WTC11 (cell line): ENCODE results near the gene SCN4B. TPM values are rescaled to one million over a fixed set of nuclear protein-coding genes. Genes with fewer than 3 reads are reported as not detected.

Source experiments
- ATAC-seq: fragments of 200-7000 bp; cut with Tn5 transposase; 2 replicates; pipeline ENCODE4 v1.10.0; 2021; ENCODE audit warnings: mild to moderate bottlenecking, moderate library complexity
- CTCF ChIA-PET: fragments of 300-600 bp; sonication (Branson Sonifier 250); formaldehyde crosslinking; loops from one replicate; lab custom pipeline; 2021; ENCODE audit warnings: antibody characterized with exemption; lab: Charles Lee
- POLR2A ChIA-PET: fragments of 350-600 bp; sonication (Branson Sonifier 250); formaldehyde crosslinking; loops from one replicate; lab custom pipeline; 2021; ENCODE audit warnings: antibody characterized with exemption; lab: Charles Lee
- DNase-seq: peaks from one replicate; pipeline ENCODE4 v3.0.0; 2021; ENCODE audit warnings: low spot score
- H3K27ac Mint-ChIP-seq: 2 replicates; pipeline ENCODE4 v1.8.0; 2021; ENCODE audit warnings: mixed read lengths
- H3K27me3 Mint-ChIP-seq: 2 replicates; pipeline ENCODE4 v1.8.0; 2021; ENCODE audit warnings: low read depth, mild to moderate bottlenecking, moderate library complexity, mixed read lengths
- H3K36me3 Mint-ChIP-seq: 2 replicates; pipeline ENCODE4 v1.8.0; 2021; ENCODE audit warnings: mixed read lengths
- H3K4me1 Mint-ChIP-seq: 2 replicates; pipeline ENCODE4 v1.8.0; 2022; ENCODE audit warnings: mixed read lengths
- H3K4me3 Mint-ChIP-seq: 2 replicates; pipeline ENCODE4 v1.8.0; 2021; ENCODE audit warnings: mild to moderate bottlenecking, moderate library complexity, mixed read lengths
- H3K9me3 Mint-ChIP-seq: 2 replicates; pipeline ENCODE4 v1.8.0; 2021; ENCODE audit warnings: mixed read lengths
- ATF1 ChIP-seq: sonication (generic); formaldehyde crosslinking; IDR thresholded peaks from 2 replicates; pipeline ENCODE4 v1.8.1; 2023; ENCODE audit warnings: mild to moderate bottlenecking, moderate library complexity, missing genetic modification reagents
- ATF2 ChIP-seq: sonication (generic); formaldehyde crosslinking; IDR thresholded peaks from 2 replicates; pipeline ENCODE4 v1.8.1; 2022; ENCODE audit warnings: low read depth, missing genetic modification reagents, borderline replicate concordance
- E2F1 ChIP-seq: sonication (generic); formaldehyde crosslinking; IDR thresholded peaks from 2 replicates; pipeline ENCODE4 v1.8.0; 2022; ENCODE audit warnings: mild to moderate bottlenecking, missing genetic modification reagents
- ESRRA ChIP-seq: sonication (generic); formaldehyde crosslinking; IDR thresholded peaks from 2 replicates; pipeline ENCODE4 v1.8.1; 2022; ENCODE audit warnings: mild to moderate bottlenecking, missing genetic modification reagents, borderline replicate concordance
- FOXK1 ChIP-seq: sonication (generic); formaldehyde crosslinking; IDR thresholded peaks from 2 replicates; pipeline ENCODE4 v1.8.0; 2022; ENCODE audit warnings: mild to moderate bottlenecking, moderate library complexity, missing genetic modification reagents
- JUN ChIP-seq: sonication (generic); formaldehyde crosslinking; IDR thresholded peaks from 2 replicates; pipeline ENCODE4 v1.8.0; 2023; ENCODE audit warnings: mild to moderate bottlenecking, missing genetic modification reagents
- MAX ChIP-seq: sonication (generic); formaldehyde crosslinking; IDR thresholded peaks from 2 replicates; pipeline ENCODE4 v1.8.0; 2022; ENCODE audit warnings: mild to moderate bottlenecking, missing genetic modification reagents
- MLX ChIP-seq: sonication (generic); formaldehyde crosslinking; IDR thresholded peaks from 2 replicates; pipeline ENCODE4 v1.8.1; 2023; ENCODE audit warnings: mild to moderate bottlenecking, missing genetic modification reagents, moderate library complexity
- NFE2L1 ChIP-seq: sonication (generic); formaldehyde crosslinking; IDR thresholded peaks from 2 replicates; pipeline ENCODE4 v1.8.1; 2023; ENCODE audit warnings: missing genetic modification reagents
- NFYB ChIP-seq: sonication (generic); formaldehyde crosslinking; conservative IDR thresholded peaks from 2 replicates; pipeline ENCODE4 v1.8.0; 2022; ENCODE audit warnings: low read depth, missing genetic modification reagents
- NR2C2 ChIP-seq: sonication (generic); formaldehyde crosslinking; IDR thresholded peaks from 2 replicates; pipeline ENCODE4 v1.8.0; 2022; ENCODE audit warnings: mild to moderate bottlenecking, missing genetic modification reagents
- RELA ChIP-seq: sonication (generic); formaldehyde crosslinking; IDR thresholded peaks from 2 replicates; pipeline ENCODE4 v1.8.1; 2022; ENCODE audit warnings: missing genetic modification reagents, mild to moderate bottlenecking, borderline replicate concordance
- TCF7 ChIP-seq: sonication (generic); formaldehyde crosslinking; IDR thresholded peaks from 2 replicates; pipeline ENCODE4 v1.8.0; 2022; ENCODE audit warnings: mild to moderate bottlenecking, low read depth, missing genetic modification reagents, moderate library complexity
- TEAD1 ChIP-seq: sonication (generic); formaldehyde crosslinking; IDR thresholded peaks from 2 replicates; pipeline ENCODE4 v1.8.0; 2022; ENCODE audit warnings: mild to moderate bottlenecking, missing genetic modification reagents
- ZBTB43 ChIP-seq: sonication (generic); formaldehyde crosslinking; IDR thresholded peaks from 2 replicates; pipeline ENCODE4 v1.8.1; 2023; ENCODE audit warnings: mild to moderate bottlenecking, missing genetic modification reagents
- ZNF121 ChIP-seq: sonication (generic); formaldehyde crosslinking; IDR thresholded peaks from 2 replicates; pipeline ENCODE4 v1.8.0; 2023; ENCODE audit warnings: missing genetic modification reagents
- ZNF219 ChIP-seq: sonication (generic); formaldehyde crosslinking; IDR thresholded peaks from 2 replicates; pipeline ENCODE4 v1.8.0; 2023; ENCODE audit warnings: missing genetic modification reagents, mild to moderate bottlenecking, borderline replicate concordance
- ZNF281 ChIP-seq: sonication (generic); formaldehyde crosslinking; IDR thresholded peaks from 2 replicates; pipeline ENCODE4 v1.8.0; 2023; ENCODE audit warnings: mild to moderate bottlenecking, missing genetic modification reagents
- ZNF423 ChIP-seq: fragments of 250-450 bp; sonication (Bioruptor Pico); IDR thresholded peaks from 2 replicates; pipeline ENCODE4 v2.1.2; 2022; ENCODE audit warnings: mild to moderate bottlenecking, moderate library complexity
- total RNA-seq: library from RNA; stranded (reverse); gene quantifications from 3 replicates; pipeline ENCODE4 v1.2.3, GENCODE V29; 2021

The SCN4B gene
- total RNA-seq, 1 experiment from 2014 or later = 4.4 TPM

GRCh38 chr11:118133816-118134215 lies 18.8 kb downstream of the SCN4B start:
- CTCF ChIA-PET = interaction anchor here (0.6 to 1.3 kb wide), 3 partner anchors 37 to 892 kb away, joined by 3 read pairs; no protein-coding TSS in a partner anchor
- H3K27ac Mint-ChIP-seq = no peak overlapping the region
- H3K9me3 Mint-ChIP-seq = no peaks in the 10 kb centered on the region
- no peaks in the 10 kb centered on the region; the same call in 1 of the 2 replicates for H3K27me3 Mint-ChIP-seq
- no peak for DNase-seq
- TF ChIP-seq JUN (CRISPR knock-in tag) (no peak), ATF2 (CRISPR knock-in tag) (no peak), MLX (no peak), ESRRA (no peak), ZNF121 (CRISPR knock-in tag) (no peak), NFYB (no peak), ATF1 (no peak), NR2C2 (CRISPR knock-in tag) (no peak), NFE2L1 (CRISPR knock-in tag) (no peak), ZBTB43 (no peak), ZNF219 (CRISPR knock-in tag) (no peak), TCF7 (CRISPR knock-in tag) (no peak), E2F1 (CRISPR knock-in tag) (no peak), ZNF281 (no peak), RELA (CRISPR knock-in tag) (no peak), ZNF423 (CRISPR knock-in tag) (no peak), FOXK1 (no peak), TEAD1 (no peak), MAX (CRISPR knock-in tag) (no peak)
- no peak overlapping the region for H3K4me3 Mint-ChIP-seq
- ATAC-seq = no peak
- H3K36me3 Mint-ChIP-seq = no peaks in the 10 kb centered on the region
- POLR2A ChIA-PET = no interaction called here
- H3K4me1 Mint-ChIP-seq = peaks cover 4% of the 10 kb centered on the region; the same call in 1 of the 2 replicates
